HG02642 (cell line): ENCODE results near the gene CHORDC1.
A peak's percentile ranks its signal among the peaks of the same experiment; 100 is the strongest.
"Not testable (repeated sequence)": the region's sequence is repeated elsewhere in the genome, so short reads cannot be mapped to it uniquely, and the experiment has no call there.

Experiments
- ATAC-seq: cut with Tn5 transposase; IDR thresholded peaks from one replicate; pipeline ENCODE4 v1.9.1; 2021; ENCODE audit warnings: mild to moderate bottlenecking; ENCODE audit not compliant: unreplicated experiment, poor library complexity

The CHORDC1 gene

DNA sequence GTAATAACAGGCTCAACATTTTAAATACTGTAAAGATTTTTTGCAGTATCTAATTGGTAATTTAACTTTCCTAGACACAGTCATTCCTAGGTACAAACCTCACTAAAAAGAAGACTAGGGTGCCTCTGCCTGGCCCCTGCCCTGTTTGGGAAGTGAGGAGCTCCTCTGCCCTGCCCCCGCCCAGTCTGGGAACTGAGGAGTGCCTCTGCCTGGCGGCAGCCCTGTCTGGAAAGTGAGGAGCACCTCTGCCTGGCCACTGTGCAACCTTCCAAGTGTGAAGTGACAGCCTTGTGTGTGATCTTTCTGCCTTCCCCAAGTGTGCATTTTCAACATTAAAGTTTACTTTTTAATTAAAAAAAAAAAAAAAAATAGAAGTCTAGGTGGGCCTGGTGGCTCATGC, 4.2 kb downstream of the CHORDC1 start:
- no peak for ATAC-seq

DNA sequence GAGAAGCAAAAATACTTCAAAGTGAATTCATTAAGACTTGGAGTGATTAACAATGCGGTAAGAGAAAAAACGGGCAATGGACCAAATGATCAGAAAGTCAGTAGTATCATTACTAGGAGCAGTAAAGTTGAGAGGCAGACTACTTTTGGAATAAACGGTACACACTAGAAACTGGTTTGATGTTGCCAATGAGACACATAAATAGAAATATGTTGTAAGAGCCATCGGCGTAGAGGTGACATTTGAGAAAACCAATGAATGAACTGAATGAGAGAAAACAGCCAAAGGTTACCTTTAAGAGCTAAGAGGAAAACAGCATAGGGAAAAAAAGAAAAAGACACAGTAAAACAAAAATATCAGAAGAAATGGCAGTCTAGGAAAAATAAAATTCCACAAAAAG, 6.2 kb downstream of the CHORDC1 start:
- ATAC-seq: no peak

GRCh38 chr11:90213322-90213721, 9.5 kb downstream of the CHORDC1 start:
- no peak for ATAC-seq

DNA sequence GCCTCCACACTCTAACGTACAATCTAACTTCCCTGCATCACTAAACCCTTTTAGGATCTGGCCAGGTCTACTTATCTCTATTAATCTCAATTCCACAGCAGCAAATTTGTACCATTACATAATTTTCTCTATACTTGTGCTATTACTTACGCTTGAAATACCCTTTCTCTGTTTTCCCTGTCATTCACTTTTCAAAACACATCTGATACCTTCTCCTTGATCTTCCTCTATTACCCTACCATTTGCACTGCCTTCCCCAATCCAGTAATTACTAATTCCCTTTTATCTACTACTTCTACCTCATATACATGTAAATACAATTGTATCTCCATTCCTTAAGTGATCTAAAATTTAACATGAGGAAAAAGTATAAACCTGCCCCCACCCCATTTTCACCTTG, 14.0 kb downstream of the CHORDC1 start:
- no peak for ATAC-seq

DNA sequence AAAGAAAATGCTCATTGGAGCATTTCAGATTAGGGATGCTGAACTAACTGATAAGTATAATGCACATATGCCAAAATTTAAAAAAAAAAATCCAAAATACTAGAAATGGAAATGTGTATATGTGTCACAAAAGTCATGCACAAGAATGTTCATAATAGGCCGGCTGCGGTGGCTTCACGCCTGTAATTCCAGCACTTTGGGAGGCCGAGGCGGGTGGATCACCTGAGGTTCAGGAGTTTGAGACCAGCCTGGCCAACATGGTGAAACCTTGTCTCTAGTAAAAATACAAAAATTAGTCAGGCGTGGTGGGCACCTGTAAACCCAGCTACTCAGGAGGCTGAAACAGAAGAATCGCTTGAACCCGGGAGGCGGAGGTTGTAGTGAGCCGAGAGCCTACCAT, 14.9 kb downstream of the CHORDC1 start:
- ATAC-seq: not testable (repeated sequence)

- ATAC-seq: peak; percentile 78
Measured at GRCh38 chr11:90204832-90205646, 17.8 kb downstream of the CHORDC1 start.

- no peak for ATAC-seq
Measured at GRCh38 chr11:90204407-90204806, 18.4 kb downstream of the CHORDC1 start.

GRCh38 chr11:90202342-90202741, 20.5 kb downstream of the CHORDC1 start:
- no peak for ATAC-seq

DNA sequence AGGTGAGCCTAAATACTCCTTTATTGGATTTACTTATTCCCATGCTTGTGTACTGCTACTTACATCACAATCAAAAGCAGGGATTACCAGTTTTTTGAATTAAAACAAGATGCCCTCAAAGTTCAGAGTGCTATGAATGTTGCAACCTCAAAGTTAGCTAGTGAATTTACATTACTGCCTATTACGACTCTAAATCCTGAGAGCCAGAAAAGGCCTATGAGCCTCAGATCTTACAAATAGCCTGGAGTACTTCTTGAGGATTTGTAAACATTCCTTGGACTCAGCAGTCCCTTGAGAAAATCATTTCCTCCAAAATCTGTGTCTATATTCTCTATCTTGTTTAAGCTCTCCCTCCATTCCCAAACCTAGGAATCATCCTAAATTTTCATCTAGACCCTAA, 25.5 kb downstream of the CHORDC1 start:
- no peak for ATAC-seq

DNA sequence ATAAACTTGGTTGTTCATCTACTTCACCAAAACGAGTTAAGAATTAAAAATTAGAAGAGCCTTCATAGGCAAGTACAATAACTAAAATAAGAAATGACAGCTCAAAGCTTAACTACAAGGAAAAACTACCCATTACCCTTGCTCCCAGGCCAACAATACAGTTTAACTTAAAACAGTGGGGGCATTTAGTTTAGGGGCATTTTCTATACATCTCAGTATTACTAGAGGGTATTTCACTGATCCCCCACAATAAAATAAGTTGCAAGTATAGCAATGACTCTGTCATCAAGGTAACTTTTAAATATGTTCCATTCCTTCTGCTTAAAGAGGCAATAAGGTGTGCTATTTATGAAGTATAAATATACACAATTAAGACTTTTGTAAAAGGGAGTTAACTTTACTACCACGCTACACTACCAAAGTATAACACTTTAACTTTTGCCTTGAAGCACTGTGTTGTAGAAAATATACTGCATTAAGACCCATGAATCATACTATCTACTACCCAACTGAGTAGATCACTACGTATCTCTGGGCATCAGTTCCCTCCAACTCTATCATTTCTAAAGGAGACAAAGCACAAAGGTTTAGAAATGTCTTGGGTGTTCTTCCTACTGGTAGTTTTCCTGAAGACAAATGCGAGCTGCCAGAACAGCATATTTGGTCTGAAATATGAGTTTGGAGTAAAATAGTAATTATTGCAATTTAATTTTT, 29.8 kb downstream of the CHORDC1 start:
- ATAC-seq: peak; percentile 58

DNA sequence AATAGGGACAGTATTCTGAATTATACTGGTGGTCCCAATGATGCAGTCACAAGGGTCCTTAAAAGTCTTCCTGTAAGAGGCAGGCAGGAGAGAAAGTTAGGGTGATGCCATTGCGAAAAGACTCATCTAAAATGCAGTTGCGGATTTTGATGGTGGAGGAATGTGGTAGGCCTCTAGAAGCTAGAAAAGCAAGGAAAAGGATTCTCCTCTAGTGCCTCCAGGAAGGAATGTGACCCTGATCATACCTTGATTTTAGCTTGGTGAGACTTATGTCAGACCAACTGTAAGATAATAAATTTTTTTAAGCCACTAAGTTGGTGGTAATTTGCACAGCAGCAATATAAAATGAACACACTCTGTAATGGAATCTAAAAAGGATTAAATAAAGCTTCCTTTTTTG, 33.8 kb downstream of the CHORDC1 start:
- no peak for ATAC-seq

GRCh38 chr11:90187839-90188238, 35.0 kb downstream of the CHORDC1 start:
- no peak for ATAC-seq

DNA sequence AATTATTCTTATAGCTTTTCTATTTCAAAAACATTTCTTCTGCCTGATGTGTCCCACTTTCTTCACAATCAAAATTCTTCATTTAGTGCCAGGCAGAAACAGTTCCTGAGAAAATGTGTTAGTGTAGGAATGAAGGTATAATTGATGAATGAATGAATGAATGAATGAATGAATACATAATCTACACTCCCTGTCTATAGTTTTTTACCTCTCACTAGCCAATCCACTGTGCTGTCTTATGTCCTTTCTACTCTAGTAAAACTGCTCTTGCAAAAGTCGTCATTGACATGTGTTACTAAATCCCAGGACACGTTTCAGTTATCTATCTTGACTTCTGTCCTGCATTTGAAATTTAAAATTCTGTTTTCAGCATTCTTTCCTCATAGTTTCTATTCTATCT, 42.9 kb downstream of the CHORDC1 start:
- ATAC-seq: no peak

DNA sequence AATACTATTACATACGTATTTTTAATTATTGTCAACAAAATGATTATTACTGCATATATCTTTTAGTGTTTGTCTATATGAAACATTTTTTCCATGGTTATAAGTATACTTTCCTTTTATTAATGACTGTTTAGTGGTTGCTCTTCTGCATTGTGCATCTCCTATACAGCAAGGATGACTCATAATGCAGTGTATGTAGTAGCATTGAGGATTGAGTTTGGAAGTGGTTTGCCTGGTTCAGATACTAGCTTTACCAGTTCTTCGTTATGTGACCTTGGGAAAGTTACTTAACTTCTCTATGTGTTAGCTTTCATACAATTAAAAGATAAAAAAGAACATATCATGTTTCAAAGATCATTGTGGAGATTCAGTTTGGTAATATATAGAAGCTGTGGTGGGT, 44.1 kb downstream of the CHORDC1 start:
- ATAC-seq: no peak

- ATAC-seq: no peak
Measured at GRCh38 chr11:90176069-90176468, 46.8 kb downstream of the CHORDC1 start.

DNA sequence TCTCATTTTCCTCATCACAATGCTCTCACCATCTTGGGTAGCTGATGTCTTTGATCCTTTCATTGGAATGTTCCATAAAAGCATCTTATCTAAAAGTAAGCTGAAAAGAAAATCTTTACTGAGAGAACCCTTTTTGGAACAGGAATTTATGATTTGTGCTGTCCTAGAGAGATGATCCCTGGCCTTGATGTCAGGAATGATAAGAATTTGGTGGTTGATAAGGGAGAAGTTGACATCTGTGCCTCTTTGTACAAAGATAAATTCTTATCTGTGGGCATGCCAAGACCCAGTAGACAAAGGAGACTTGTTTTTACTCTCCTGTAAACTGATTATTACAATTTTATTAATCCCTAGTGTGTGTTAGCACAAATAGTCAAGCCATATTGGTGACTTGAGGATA, 51.5 kb downstream of the CHORDC1 start:
- no peak for ATAC-seq

DNA sequence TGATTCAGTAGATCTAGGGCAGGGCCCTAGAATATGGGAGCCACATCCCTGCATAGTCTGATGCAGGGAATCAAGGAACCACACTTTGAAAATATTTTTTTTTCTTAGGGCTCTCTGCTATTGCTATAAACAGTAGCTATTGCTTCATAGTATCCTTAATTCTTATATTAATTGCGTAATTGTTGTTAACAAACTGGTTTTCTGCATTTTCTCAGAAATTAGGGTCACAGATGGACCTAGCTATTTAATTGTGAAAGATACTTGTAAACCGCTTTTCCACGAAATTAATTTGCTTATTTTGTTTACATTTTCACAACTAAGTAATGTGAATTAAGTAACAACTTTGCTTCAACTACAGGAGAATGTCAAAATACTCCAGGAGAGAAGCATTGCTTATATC, 54.3 kb downstream of the CHORDC1 start:
- no peak for ATAC-seq

DNA sequence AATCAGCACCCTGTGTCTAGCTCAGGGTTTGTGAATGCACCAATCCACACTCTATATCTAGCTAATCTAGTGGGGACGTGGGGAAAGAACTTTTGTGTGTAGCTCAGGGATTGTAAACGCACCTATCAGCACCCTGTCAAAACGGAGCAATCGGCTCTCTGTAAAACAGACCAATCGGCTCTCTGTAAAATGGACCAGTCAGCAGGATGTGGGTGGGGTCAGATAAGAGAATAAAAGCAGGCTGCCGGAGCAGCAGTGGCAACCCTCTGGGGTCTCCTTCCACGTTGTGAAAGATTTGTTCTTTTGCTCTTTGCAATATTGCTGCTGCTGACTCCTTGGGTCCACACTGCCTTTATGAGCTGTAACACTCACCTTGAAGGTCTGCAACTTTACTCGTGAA, 55.1 kb downstream of the CHORDC1 start:
- ATAC-seq: not testable (repeated sequence)

GRCh38 chr11:90166982-90167573, 55.8 kb downstream of the CHORDC1 start:
- not testable (repeated sequence) for ATAC-seq
